Stimulated activated CD8-positive, alpha-beta memory T cell treated with anti-CD3 and anti-CD28 coated beads, Interleukin-15, amount 100 ng/mL, for 4 hours (primary cell): ENCODE results near the gene GTPBP6.
"Not testable (repeated sequence)": the region's sequence is repeated elsewhere in the genome, so short reads cannot be mapped to it uniquely, and the experiment has no call there.

ENCODE experiments used
- DNase-seq, 2 donors: peaks; one replicate each; pipeline ENCODE4 v3.0.0-alpha.2; 2020; ENCODE audit warnings: low read depth in 2 of 2

GTPBP6 gene

DNA sequence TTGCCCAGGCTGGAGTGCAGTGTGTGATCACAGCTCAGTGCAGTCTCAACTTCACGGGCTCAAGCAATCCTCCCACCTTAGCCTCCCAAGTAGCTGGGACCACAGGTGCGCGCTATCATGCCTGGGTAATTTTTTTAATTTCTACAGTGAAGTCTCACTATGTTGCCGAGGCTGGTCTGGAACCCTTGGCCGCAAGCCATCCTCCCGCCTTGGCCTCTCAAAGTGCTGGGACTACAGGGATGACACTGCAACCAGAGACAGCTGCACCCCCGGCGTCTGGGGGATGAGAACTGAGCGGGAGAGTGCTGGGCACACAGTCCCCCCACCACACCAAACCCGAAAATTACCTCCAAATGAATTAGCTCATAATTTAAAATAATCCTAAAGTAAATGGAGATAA is 33.1 kb upstream of the GTPBP6 start:
- DNase-seq, result no peak

DNA sequence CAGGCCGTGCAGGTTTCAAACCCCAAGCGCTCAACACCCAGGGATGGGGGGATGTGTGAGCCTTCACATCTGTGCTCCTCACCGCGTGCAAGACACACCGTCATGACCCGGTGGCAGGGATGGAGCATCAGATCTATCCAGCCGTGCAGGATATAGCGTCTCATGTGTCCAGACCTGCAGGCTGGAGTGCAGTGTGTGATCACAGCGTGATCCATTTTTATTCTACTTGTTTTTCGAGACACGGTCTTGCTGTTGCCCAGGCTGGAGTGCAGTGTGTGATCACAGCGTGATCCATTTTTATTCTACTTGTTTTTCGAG is 32.7 kb upstream of the GTPBP6 start:
- DNase-seq, result not testable (repeated sequence)

DNA sequence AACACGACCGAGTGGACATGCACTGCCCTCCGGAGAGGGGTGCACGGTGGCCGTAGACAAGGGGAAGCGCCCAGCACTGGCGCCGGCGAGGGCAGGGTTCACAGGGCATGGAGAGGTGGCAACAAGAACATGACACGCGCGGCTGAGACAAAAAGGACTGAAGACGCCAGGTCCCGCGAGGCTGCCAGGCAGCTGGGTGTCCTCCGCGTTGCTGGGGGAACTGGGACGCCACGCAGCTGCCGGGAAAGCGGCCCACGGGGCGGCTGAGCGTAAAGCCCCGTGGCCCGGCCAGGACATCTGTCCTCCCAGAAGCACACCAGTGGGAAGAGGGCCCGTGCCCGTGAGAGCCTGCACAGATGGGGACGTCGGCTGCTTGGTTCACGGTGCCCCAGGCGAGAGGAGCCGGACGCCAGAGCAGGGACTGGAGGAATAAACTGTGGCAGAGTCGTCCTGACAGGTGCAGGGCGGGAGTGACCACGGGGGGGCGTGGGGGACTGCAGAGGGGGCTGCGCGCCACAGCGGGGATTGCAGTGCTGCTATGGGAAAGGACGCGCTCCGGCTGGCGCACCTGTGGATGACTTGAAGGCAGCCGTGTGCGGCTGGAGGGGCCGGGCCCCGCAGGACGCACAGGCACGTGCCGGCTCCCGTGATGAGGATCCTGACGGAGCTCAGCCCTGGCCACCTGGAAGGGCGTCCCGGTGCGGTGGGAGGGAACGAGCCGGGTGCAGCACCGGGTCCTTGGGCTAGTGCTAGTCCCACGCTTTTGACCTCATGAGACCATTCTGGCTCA is 32.1 kb upstream of the GTPBP6 start:
- DNase-seq, result no peak

DNA sequence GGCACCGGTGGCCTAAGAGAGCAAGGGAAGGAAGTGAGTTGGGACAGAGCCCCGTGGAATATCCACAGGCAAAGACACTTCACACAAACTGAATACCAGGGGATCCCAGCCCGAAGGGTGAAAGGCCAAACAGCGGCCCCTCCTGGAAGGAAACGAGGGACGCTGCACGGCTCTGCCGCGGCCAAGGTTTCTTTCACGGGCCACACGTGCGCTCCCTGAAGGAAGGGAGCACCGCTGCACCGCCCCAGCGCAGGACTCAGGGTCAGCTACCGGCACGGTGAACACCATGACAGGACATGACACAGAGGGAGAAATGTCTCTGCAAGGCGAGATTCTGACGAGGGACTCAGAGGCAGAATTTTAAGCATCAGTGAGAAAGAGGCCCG is 31.5 kb upstream of the GTPBP6 start:
- DNase-seq, result no peak

DNA sequence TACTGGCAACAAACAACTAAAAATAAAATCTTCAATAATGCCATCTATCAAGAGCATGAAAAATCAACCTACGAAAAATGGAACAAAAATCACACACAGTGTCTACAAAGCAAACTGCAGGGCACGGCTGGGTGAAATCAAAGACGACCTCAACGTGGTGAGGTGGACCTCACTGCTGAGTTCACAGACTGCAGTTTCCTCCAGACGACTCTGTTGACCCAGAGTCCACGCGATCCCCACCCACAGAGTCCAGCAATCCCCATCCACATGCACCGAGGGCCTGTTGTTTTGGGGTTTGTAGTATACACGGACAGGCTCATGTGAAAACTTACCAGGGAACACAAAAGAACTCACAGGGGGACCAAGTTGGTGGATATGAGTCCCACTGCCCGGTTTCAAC is 31.1 kb upstream of the GTPBP6 start:
- DNase-seq, result no peak

DNA sequence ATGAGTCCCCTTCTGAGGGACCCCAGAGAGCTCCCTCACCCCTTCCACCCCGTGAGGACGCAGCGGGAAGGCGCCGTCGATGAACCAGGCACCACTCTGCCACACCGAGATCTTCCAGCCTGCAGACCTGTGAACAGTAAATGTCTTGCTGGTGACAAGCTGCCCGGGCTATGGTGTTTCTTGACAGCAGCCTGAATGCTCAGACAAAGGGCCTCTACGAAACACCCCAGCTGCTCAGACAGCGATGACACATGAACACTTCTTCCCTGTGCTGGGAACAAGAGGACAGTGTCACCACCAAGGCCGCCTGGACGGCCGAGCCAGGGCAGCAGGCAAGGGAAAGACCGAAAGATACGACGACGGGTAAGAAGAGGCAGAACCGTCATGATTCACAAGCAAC is 30.6 kb upstream of the GTPBP6 start:
- no peak for DNase-seq

DNA sequence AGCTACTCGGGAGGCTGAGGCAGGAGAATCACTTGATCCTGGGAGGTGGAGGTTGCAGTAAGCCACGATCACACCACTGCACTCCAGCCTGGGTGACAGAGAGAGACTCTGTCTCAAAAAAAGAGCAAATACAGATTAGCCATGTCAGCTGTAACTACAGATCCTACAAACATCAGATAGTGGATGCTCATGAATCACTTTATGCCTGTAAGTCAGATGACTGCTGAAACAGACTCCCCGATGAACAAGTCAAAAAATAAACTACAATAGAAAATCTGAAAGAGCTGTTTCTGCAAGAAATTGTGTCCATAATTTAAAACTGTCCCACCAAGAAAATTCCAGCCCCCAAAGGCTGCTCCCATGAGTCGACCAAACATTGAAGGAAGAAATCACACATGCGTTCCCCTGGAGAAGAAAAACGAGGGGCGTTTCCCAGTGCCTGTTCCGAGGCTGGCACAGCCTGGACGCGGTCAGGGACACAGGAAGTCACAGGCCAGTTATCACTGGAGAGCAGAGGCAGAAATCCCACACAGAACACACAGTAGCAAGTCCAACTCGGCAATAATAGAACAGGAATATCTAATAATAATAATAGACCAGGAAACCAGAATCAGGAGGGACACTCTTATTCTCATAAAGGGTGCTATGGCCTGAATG is 30.0 kb upstream of the GTPBP6 start:
- DNase-seq, result no peak

DNA sequence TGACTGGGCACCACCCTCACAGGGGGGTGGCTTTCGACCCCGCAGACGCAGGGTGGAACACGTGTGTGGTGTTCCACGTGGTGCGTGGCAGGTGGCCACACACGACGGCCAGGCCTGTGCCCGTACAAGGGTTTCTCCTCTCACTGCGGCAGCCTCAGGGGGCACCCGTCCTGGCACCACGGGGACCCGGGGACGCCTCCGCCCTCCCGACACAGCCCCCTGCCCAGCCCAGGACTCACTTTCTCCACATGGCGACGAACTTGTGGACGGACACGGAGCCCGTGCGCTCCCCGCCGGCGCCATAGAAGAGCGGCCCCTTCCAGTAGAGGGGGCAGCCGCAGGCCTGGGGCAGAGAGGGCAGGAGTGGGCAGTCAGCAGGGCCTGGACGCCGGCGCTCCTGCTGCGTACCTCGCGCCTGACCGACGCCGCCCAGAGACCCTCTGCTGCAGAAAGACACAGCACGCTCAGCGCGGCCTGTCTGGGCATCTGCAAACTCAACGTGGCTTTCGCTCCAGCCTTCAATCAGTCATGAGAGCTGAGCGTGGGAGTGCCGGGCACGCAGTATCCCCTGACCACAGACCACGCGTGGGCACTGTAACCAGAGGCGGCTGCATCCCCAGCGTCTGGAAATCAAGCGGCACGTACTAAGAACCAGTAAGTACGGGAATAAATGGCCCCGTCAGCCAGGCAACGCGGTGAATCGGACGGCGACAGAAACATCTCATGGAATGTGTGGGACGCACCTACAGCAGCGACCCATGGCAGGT is 28.9 kb upstream of the GTPBP6 start:
- no peak for DNase-seq

DNA sequence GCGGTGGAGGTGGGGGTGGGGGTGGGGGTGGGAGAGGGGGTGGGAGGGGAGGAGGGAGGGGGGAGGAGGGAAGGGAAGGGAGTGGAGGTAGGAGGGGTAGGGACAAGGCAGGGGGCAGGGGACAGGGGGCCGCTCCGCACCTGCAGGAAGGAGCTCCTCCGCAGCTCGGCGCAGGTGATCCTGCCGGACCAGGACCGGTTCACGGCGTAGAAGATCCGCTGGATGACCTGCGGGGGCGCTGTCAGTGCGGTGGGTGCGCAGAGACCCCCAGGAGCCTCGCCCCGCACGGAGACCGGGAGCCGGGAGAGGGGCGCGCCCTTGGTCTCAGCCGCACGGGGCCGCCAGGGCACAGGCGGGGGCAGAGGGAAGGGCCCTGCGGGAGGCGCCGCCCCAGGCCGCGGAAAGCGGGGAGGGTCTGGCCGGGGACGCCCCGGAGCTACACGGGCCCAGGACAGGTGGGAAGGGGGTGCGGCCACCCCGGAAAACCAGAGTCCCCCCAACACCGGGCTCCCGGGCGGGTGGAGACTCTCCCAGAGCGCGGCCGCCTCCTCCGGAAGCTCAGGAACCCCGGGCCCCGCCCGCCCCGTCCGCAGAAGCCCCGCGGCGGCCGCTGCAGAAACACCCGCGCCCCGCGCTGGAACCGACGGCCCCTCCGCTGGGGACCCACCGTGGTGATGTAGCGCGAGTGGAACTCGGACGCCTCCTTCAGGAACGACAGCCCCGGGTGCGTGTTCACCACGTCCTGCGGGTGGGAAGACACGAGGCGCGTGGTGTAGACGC is 27.6 kb upstream of the GTPBP6 start:
- no peak for DNase-seq

DNA sequence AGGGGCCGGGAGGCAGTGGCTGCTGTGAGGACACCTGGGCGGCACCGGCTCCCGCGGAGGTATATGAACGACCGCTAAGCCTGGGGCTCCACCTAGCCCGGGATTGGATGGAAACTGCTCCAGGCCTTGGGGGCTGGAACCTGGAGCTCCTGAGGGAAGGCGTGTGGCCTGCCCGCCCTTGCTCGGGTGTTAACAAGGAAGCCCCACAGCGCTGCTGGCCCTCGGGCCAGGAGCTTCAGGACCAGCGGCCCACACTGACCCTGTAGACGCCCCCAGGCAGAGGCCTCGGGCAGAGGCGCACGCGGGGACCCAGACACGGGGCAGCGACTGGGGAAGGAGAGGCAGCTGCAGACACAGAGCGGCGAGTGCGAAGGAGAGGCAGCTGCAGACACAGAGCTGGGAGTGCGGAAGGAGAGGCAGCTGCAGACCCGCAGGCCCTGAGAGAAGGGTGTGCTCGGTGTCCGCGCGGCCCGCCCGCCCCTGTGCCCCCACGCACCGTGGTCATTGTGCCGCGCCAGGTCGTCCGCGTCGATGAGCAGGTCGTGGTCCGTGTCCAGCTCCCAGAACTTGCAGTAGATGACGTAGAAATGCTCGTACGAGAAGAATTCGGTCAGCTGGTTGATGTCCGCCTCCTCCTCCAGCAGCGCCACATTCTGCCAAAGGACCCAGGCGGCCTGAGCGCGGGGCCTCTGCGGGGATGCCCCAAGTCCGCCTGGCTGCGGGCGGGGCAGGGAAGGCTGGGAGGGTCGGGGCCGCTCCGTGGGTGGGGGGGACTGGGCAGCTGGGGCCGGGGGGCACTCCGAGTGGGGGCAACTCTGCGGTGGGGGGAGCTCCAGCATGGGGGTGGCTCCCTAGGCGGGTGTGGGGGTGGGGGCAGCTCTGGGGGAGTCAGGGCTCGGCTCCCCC is 26.7 kb upstream of the GTPBP6 start:
- no peak for DNase-seq

DNA sequence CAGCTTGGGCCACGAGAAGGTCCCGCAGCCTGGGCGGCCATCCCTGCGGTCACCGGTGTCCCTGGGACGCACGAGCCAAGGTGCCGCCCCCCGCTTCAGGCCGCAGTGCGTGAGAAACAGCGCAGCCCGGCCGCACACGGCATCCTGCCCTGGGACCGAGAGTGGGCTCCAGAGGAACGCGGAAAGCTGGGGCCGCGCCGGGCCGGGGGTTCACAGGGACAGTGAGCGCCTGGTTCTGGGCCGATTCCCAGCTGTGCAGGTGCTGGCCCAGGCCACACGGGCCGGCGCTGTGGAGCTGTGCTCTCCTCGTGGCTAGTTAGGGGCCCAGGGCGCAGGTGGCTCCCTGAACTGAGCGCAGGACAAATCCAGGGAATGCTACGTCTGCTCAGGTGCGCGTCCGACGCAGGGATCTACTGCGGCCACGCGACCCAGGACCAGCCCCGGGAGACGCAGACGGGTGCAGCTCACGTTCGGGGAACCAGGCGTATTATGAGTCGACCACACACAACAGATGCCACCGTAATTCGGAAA is 25.8 kb upstream of the GTPBP6 start:
- no peak for DNase-seq

DNA sequence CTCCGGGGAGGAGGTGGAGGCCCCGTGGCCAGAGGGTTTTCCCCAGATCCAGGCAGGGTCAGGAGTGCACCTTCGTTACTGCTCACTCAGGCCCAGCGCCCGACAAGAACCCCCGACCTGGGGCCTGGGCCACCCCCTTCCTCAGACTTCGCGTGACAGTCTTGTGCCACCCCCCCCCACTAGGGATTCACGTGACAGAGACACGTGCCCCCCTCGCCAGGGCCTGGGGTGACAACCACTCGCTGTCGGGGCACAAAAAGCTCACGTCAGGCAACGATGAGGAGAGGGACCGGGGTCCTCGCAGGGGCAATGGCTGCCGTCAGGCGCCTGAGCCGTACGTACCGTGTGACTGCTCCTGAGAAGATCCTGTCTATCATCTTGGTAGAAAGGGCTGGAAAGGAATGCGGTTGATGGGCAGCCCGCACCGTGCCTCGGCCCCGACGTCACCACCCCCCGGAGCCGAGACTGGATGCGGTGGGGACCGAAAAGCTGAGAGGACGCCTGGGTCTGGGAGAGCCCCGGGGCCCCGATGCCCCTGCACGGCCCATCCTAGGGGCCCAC is 23.0 kb upstream of the GTPBP6 start:
- no peak for DNase-seq

DNA sequence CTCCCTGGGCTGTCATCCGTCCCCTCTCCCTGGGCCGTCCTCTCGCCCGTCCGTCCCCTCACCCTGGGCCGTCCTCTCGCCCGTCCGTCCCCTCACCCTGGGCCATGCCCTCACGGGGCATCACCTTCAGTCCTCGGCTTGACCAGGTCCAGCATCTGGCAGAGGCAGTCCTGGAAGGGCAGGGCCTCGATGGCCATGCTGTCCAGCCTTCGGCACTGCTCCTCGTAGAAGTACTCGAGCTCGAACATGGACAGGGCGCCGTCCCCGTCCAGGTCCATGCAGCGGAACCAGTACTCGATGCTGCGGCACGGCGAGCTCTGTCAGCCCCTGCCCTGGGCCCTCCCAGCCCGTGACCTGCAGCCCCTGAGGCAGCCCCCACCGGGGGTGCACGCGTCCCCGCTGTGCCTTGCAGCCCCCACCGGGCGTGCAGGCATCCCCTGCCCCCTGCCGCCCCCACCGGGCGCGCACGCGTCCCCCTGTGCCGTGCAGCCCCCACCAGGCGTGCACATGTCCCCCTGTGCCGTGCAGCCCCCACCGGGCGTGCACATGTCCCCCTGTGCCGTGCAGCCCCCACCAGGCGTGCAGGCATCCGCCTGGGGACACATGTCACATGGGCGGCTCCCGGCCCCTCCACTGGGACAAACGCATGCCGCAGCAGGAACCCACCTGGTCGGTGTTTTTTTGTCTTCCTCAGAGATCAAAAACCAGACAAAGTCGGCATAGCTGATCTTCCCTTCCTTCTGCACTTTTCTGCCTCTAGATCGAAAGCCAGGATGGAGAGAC is 22.2 kb upstream of the GTPBP6 start:
- no peak for DNase-seq

DNA sequence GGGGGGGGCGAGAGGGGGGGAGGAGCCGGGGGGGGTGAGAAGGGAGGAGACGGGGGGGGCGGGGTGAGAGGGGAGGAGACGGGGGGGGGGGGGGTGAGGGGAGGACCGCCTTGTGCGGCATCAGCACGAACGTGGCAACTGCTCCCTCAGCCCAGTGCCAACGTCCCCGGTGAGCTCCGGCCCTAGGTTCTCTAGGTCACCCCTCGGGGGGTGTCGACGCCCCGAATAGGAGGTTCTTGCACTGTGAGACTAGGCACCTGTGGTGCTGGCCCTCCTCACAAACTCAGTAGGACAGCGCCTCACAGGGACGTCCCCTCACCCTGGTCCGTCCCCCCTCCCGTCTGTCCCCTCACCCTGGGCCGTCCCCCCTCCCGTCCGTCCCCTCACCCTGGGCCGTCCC is 21.5 kb upstream of the GTPBP6 start:
- DNase-seq, result no peak

DNA sequence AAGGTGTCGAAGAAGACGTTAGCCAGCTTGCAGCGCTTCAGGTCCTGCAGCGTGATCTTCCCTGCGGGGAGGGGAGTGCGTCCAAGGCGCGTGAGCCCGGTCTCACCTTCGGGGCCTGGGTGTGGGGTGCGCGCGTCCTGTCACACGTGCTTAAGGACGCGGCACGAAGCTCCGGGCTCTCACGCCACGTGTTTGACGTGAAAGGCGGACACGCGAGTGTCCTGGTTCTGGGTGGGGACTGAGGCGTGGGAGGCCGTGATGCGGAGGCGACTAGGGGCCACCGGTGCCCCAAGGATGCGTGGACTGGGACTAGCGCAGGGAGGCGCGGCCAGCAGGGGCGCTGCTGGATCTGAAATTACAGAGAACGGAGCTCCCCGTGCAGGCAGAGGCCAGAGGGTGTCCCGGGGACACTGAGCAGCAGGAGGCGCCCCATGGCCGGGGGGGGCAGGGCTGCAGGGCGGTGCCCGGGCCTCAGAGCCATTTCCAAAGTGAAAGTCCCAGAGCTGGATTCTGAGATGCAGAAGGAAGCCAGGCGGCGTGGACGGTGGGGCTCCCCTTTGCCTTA is 20.3 kb upstream of the GTPBP6 start:
- no peak for DNase-seq

DNA sequence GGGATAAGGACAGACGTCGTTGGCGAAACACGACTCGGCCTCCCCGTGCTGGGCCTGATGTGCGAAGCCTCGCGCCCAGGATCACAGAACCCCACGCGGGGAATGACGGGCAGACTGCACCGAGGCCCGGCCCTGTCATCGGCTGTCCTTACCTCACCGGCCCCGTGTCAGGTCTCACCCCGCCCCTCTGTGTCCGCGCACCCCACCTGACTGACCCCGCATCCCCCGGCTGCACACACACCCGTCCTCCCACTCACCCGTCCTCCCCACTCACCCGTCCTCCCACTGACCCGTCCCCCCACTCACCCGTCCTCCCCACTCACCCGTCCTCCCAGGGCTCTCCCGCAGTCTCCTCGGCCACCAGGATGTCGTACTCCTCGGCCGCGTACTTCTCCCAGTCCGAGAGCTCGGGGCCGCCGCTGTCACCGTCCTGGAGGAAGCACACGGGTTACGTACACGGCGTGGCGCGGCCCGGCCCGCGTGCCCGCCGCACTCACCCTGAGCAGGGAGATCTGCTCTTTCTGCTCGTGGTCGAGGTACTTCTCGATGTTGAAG is 19.8 kb upstream of the GTPBP6 start:
- no peak for DNase-seq

DNA sequence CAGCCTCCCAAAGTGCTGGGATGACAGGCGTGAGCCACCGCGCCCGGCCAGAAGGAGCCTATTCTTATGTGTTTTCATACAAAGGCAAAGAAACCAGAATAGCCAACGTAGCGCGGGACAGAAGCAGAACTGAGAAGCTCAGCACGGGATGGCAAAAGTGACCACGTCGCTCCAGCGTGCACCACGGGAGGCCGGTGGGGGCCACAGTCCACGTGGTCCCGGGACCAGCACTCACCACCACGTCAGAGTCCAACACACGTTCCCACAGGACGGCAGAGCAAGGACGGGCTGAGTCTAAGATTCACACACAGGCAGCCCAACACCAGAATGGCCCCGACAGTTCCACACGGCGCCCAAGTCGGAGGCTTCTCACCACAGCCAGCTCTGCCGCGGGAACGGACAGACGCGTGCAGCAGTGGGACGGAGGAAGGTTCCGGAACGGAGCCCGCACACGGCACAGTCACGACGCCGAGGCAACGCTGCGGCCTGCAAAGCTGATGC is 18.8 kb upstream of the GTPBP6 start:
- DNase-seq, result no peak

DNA sequence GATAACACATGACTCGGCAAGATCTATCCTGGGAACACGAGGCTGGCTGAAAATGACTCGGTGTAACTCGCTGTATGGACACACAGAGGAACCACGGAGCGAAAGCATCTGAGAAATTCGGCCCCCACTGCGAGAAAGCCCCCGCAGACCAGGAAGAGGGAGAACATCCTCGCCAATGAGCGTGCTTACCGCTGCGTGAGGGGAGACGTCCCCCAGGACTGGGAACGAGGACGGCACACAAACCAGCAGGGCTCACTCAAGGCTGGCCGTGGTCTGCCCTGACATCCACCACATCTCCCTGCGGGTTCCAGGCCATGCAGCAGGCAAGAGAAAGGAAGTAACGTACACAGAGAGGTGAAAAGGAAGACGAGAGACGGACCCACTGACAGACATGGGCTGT is 17.6 kb upstream of the GTPBP6 start:
- DNase-seq, result no peak

DNA sequence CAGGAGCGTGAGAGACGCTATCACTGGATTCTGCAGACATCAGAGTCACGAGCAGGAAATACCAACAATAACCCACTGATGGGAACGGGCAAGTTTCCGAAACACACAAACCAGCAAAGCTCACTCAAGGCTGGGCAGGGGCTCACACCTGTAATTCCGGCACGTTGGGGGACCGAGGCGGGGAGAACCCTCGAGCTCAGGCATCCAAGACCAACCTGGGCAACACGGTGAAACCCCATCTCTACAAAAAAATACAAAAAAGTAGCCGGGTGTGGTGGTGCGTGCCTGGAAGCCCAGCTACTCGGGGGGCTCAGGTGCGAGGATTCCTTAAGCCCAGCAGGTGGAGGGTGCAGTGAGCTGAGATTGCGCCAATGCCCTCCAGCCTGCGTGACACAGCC is 17.2 kb upstream of the GTPBP6 start:
- no peak for DNase-seq
